ENCODE data around the gene RBM17.

The RBM17 gene

GRCh38 chr10:6092731-6093130 is 3.9 kb downstream of the RBM17 start:
- no peak for TF ChIP-seq CTCF (IDR thresholded peaks at IDR 0.05; ENCODE audit: low read depth, low read length, missing control alignments)
- H3K4me3 ChIP-seq (ENCODE audit: low read depth, low read length): no peak overlapping the region
- DNase-seq (ENCODE audit: low read depth): no peak

- no peak for TF ChIP-seq CTCF (IDR thresholded peaks at IDR 0.05; ENCODE audit: low read depth, low read length, missing control alignments)
- H3K4me3 ChIP-seq (ENCODE audit: low read depth, low read length): no peak overlapping the region
- no peak for DNase-seq (ENCODE audit: low read depth)
Observed at GRCh38 chr10:6095810-6096570, 7.2 kb downstream of the RBM17 start.

- no peak for DNase-seq (ENCODE audit: low read depth)
- H3K4me3 ChIP-seq (ENCODE audit: low read depth, low read length): no peak overlapping the region
- no peak for TF ChIP-seq CTCF (IDR thresholded peaks at IDR 0.05; ENCODE audit: low read depth, low read length, missing control alignments)
Observed at GRCh38 chr10:6097063-6097462, 8.2 kb downstream of the RBM17 start.

DNA sequence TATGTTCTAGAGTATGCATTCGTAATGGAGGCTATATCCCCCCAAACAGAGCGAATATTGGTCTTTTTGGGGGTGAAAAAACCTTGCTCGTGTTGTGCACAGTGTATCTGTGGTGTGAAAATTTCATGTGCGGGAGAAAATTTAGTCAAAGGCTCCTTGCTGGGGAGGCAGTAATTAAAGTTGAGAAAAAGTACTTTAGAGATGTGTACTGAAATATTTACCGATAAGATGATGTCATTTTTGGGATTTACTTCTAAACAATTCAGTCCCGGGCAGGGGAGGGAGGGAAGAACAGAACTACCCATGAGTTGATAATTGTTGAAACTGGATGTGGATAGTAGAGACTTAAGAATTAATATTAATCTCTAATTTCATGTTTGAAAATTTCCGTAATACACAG is 9.3 kb downstream of the RBM17 start:
- TF ChIP-seq CTCF (IDR thresholded peaks at IDR 0.05; ENCODE audit: low read depth, low read length, missing control alignments): no peak
- DNase-seq (ENCODE audit: low read depth): no peak
- H3K4me3 ChIP-seq (ENCODE audit: low read depth, low read length): no peak overlapping the region

- no peak overlapping the region for H3K4me3 ChIP-seq (ENCODE audit: low read depth, low read length)
- no peak for DNase-seq (ENCODE audit: low read depth)
- no peak for TF ChIP-seq CTCF (IDR thresholded peaks at IDR 0.05; ENCODE audit: low read depth, low read length, missing control alignments)
Observed at GRCh38 chr10:6100370-6100769, 11.5 kb downstream of the RBM17 start.

DNA sequence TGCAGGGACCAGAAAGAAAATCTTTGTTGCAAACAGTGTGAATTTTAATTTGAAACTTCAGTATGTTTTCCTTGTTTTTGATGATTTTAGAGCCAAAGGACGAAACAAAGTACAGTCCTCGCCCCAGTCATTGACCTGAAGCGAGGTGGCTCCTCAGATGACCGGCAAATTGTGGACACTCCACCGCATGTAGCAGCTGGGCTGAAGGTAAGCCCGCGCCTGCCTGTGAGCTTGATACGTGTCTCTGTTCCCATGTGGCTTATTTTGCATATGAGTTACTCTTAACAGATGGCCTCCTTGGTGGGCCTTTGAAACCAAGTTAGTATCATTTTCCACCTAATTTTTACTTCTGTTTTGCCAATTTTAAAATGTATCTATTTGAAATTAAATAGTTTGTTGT is 12.3 kb downstream of the RBM17 start:
- no peak for DNase-seq (ENCODE audit: low read depth)
- TF ChIP-seq CTCF (IDR thresholded peaks at IDR 0.05; ENCODE audit: low read depth, low read length, missing control alignments): no peak
- H3K4me3 ChIP-seq (ENCODE audit: low read depth, low read length): no peak overlapping the region

- DNase-seq (ENCODE audit: low read depth): no peak
Observed at GRCh38 chr10:6102128-6102527, 13.3 kb downstream of the RBM17 start.

More at GRCh38 chr10:6102128-6102527, 13.3 kb downstream of the RBM17 start:
- no peak overlapping the region for H3K4me3 ChIP-seq (ENCODE audit: low read depth, low read length)
- no peak for TF ChIP-seq CTCF (IDR thresholded peaks at IDR 0.05; ENCODE audit: low read depth, low read length, missing control alignments)

Data from GM12864 (cell line).